Kidney (tissue), 14 donors: ENCODE results near the gene SMYD3. TPM values are rescaled to one million over a fixed set of nuclear protein-coding genes. Genes with fewer than 3 reads are reported as not detected.
"Not testable (repeated sequence)": the region's sequence is repeated elsewhere in the genome, so short reads cannot be mapped to it uniquely, and the experiment has no call there.

Experiments used
- DNase-seq, 5 donors: peaks; one replicate each; pipeline ENCODE4 v3.0.0-alpha.2; 2013 to 2020
- FAIRE-seq: peaks from 2 replicates; lab custom pipeline; 2012; peaks lifted over from hg19 to GRCh38; lab: Jason Lieb, UNC
- H3K27ac ChIP-seq, 2 donors: one replicate each; pipeline ENCODE4 v1.7.0; 2013; ENCODE audit warnings: low read depth in 2 of 2, low read length in 2 of 2, inconsistent platforms in 1 of 2
- H3K27me3 ChIP-seq: one replicate; pipeline ENCODE4 v1.7.1; 2013; ENCODE audit warnings: low read length, inconsistent platforms; ENCODE audit not compliant: control insufficient read depth, insufficient read depth
- H3K36me3 ChIP-seq, 3 donors: one replicate each; pipeline versions ENCODE4 v1.7.0 to v1.7.1; 2013; ENCODE audit warnings: low read length in 3 of 3, control low read depth in 1 of 3, inconsistent platforms in 1 of 3; ENCODE audit not compliant: insufficient read depth in 3 of 3, control insufficient read depth in 2 of 3
- H3K4me1 ChIP-seq, 3 donors: one replicate each; pipeline versions ENCODE4 v1.7.0 to v1.7.1; 2013; ENCODE audit warnings: low read length in 3 of 3, inconsistent platforms in 1 of 3, low read depth in 1 of 3; ENCODE audit not compliant: control insufficient read depth in 2 of 3, insufficient read depth in 2 of 3
- H3K4me3 ChIP-seq, 3 donors: one replicate each; pipeline versions ENCODE4 v1.7.0 to v1.8.1; 2013; ENCODE audit warnings: low read length in 3 of 3, control low read depth in 1 of 3, inconsistent platforms in 1 of 3
- H3K9ac ChIP-seq, 3 donors: one replicate each; pipeline versions ENCODE4 v1.7.0 to v1.7.1; 2013; ENCODE audit warnings: low read length in 3 of 3, control low read depth in 1 of 3, inconsistent platforms in 1 of 3
- H3K9me3 ChIP-seq, 3 donors: one replicate each; pipeline versions ENCODE4 v1.7.0 to v1.7.1; 2013; ENCODE audit warnings: low read length in 3 of 3, control low read depth in 1 of 3, inconsistent platforms in 1 of 3; ENCODE audit not compliant: control insufficient read depth in 2 of 3, insufficient read depth in 1 of 3
- CTCF ChIP-seq: IDR thresholded peaks from 3 replicates; pipeline ENCODE4 v1.5.1; 2012; ENCODE audit warnings: mild to moderate bottlenecking, moderate library complexity, borderline replicate concordance; ENCODE audit not compliant: insufficient read depth; ENCODE audit errors: extremely low read depth
- intact Hi-C: fragments of 100-400 bp; cut with DNase I; formaldehyde crosslinking; loops from one replicate; pipeline ENCODE4 v1.11.1; 2022
- polyA plus RNA-seq: library from polyadenylated mRNA; stranded (reverse); fragments of 350-450 nt; fragmentation: Illumina TruSeq; extraction: RNeasy Lipid Tissue Mini Kit (QIAGEN cat#74804); gene quantifications from one replicate; pipeline ENCODE4 v1.2.3, GENCODE V29; 2014; ENCODE audit warnings: low read depth, low replicate concordance; ENCODE audit not compliant: insufficient read depth
- total RNA-seq: library from RNA; stranded (reverse); fragmentation: NEBNext Ultra II Directional; extraction: Animal tissue kit (Norgen Biotek cat#: 25700); gene quantifications from one replicate; pipeline ENCODE4 v1.2.1, GENCODE V29; 2021
- donor health status: control.
- donor health status: control.
- donor health status: control.
- donor health status: control.
- donor health status: control.
- donor health status: DM: yes; HTN: yes; CAD: no.
- donor health status: Normal renal cell carcinoma (clear cell type).

Gene SMYD3
- total and polyA plus RNA-seq, 2 donors from 2014 or later, result 23.3 to 23.9 TPM

- DNase-seq (no peak), FAIRE-seq (no peak)
- TF ChIP-seq CTCF, result no peak
Observed at GRCh38 chr1:246029616-246030015, 477.5 kb downstream of the SMYD3 start.

GRCh38 chr1:246024118-246024517 lies 483.0 kb downstream of the SMYD3 start:
- H3K9me3 ChIP-seq, DNase-seq, FAIRE-seq, H3K27ac ChIP-seq, H3K36me3 ChIP-seq, intact Hi-C loops, H3K9ac ChIP-seq, H3K4me1 ChIP-seq, H3K27me3 ChIP-seq, H3K4me3 ChIP-seq: not testable (repeated sequence)

More at GRCh38 chr1:246029616-246030015, 477.5 kb downstream of the SMYD3 start:
- Histone ChIP-seq H3K27me3 (no peaks in the 10 kb centered on the region), H3K9ac (no peak overlapping the region), H3K9me3 (no peaks in the 10 kb centered on the region), H3K4me3 (no peak overlapping the region), H3K27ac (no peak overlapping the region), H3K4me1 (peaks cover 2 to 7% (median 5%) of the 10 kb centered on the region in 3 donors), H3K36me3 (no peaks in the 10 kb centered on the region)
- intact Hi-C loops, result no loop called here

- Histone ChIP-seq H3K27ac (no peak overlapping the region), H3K36me3 (no peaks in the 10 kb centered on the region), H3K4me1 (no peaks in the 10 kb centered on the region), H3K4me3 (no peak overlapping the region), H3K9ac (no peak overlapping the region), H3K9me3 (no peaks in the 10 kb centered on the region), H3K27me3 (no peaks in the 10 kb centered on the region)
- intact Hi-C loops, result no loop called here
- no peak for TF ChIP-seq CTCF
- FAIRE-seq (no peak), DNase-seq (no peak)
Observed at GRCh38 chr1:246020211-246020954, 486.7 kb downstream of the SMYD3 start.

- H3K27ac ChIP-seq, result no peak overlapping the region
- no peaks in the 10 kb centered on the region for H3K27me3 ChIP-seq
- no peak for TF ChIP-seq CTCF
- no peaks in the 10 kb centered on the region for H3K36me3 ChIP-seq
- no peak overlapping the region for H3K9ac ChIP-seq
- intact Hi-C loops, result no loop called here
- FAIRE-seq (no peak), DNase-seq (no peak)
- H3K4me3 ChIP-seq, result no peak overlapping the region
- H3K9me3 ChIP-seq, result no peaks in the 10 kb centered on the region
- H3K4me1 ChIP-seq, result no peaks in the 10 kb centered on the region
Observed at GRCh38 chr1:246018146-246018545, 488.9 kb downstream of the SMYD3 start.
